SH-SY5Y (cell line): Measurements from ENCODE around the gene TGFBR3L.

Source experiments
- GATA2 ChIP-seq: IDR thresholded peaks from 2 replicates; pipeline ENCODE4 v1.6.1; 2011; ENCODE audit warnings: mild to moderate bottlenecking, low read depth, low read length
- GATA3 ChIP-seq: IDR thresholded peaks from 2 replicates; pipeline ENCODE4 v1.6.1; 2011; ENCODE audit warnings: low read depth, mild to moderate bottlenecking, low read length, moderate library complexity

Gene TGFBR3L

DNA sequence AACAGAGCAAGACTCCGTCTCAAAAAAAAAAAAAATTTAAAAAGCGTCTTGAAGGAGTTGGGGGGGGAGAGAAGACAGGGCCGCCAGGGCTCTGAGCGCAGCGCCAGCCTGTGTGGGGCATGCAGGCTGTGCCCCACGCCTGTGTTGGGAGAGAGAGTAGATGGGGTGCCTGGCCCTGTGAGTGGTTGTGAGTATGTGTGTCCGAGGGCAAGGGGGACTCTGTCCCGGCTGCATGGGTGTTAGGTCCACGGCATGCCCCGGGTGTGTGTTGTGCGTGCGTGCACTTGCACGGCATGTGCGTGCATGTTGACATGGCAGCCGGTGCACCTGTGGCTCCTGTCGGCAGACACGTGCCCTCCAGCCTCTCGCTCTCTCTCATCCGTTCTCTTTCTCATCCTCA, 7.5 kb upstream of the TGFBR3L start:
- no peak for TF ChIP-seq GATA2
- TF ChIP-seq GATA3, result no peak

- TF ChIP-seq GATA2 (no peak), GATA3 (no peak)
Measured at GRCh38 chr19:7907544-7907943, 7.1 kb upstream of the TGFBR3L start.

DNA sequence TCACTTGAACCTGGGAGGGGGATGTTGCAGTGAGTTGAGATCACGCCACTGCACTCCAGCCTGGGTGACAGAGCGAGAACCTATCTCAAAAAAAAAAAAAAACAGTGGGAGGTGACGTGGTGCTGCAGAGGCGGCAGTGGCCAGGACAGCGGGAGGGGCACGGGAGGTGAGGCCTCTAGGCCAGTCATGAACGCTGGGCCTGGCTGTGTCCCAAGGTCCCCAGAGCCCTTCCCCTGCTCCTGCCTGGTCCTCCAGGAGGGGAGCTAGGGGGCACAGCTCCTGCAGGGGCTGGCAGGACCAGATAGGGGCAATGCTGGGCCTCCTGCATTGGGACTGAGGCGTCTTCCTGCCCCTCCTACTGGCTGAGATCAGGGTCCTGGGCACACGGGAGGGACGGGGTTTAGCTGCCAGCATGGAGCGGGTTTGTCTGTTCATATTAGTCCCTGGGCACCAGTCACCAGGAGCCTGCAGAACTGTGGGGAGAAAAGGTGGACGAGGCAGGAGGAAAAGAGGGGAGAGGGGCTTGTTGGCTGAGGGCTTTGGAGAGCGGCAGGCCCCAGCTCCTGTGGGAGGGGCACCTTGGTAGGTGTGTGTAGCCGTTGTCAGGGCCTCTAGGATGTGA, 6.4 kb upstream of the TGFBR3L start:
- no peak for TF ChIP-seq GATA3
- TF ChIP-seq GATA2, result no peak

DNA sequence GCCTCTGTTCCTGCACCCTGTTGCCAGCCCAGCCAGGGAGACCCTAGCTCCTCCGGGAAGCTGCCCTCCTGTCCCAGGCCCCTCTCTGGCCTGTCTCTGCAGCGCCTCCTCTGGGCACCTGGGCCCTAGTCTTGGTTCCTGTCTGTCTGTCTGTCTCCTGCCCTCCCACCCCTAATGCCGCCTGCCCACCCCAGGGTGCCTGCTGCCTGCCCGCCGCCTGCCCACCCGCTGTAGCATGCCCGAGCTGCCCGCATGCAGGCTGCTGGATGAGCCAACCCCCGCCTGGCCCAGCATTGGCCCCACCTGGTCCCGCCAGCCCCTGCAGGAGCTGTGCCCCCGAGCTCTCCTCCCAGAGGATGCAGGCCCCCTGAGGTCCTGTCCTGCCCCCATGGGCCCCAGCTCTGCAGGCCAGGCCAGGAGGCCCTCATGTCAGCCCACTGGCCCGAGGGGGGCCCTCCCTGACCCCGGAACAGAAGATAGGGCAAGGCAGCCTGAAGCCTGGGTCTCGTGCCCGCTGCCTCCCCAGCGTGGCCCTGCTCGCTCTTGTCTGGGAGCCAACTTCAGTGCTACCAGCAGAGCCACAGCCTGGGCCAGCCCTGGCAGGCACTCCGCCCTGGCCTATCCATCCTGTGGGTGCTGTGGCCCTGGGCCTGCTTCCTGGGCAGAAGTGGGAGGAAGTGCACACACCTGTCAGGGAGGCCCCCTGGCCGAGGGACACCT, 5.7 kb upstream of the TGFBR3L start:
- TF ChIP-seq GATA2 (no peak), GATA3 (no peak)

DNA sequence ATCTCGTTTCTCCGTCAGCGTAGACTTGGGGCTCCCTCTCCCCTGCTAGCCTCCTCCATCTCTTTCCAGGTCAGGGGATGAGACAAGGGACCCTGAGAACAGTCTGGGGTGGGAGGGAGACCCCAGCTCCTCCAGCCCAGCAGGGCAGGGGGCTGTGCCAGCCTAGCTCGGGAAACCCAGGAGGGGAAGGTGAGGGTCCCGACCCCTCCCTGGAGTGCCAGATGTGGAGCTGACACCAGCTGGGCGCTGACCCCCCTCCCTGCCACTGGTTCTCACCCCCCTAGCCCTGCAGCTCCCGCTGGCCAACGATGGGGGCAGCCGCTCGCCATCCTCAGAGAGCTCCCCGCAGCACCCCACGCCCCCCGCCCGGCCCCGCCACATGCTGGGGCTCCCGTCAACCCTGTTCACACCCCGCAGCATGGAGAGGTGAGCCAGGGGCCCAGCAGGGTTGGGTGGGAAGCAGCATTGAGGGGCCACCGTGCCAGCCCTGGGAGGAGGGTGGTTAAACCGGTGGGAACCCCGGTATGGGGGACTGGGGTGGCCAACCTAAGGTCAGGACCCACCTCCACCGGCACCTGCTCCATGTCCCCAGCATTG, 5.1 kb upstream of the TGFBR3L start:
- TF ChIP-seq GATA2 (no peak), GATA3 (no peak)

- no peak for TF ChIP-seq GATA3
- no peak for TF ChIP-seq GATA2
Measured at GRCh38 chr19:7910321-7911161, 4.1 kb upstream of the TGFBR3L start.

DNA sequence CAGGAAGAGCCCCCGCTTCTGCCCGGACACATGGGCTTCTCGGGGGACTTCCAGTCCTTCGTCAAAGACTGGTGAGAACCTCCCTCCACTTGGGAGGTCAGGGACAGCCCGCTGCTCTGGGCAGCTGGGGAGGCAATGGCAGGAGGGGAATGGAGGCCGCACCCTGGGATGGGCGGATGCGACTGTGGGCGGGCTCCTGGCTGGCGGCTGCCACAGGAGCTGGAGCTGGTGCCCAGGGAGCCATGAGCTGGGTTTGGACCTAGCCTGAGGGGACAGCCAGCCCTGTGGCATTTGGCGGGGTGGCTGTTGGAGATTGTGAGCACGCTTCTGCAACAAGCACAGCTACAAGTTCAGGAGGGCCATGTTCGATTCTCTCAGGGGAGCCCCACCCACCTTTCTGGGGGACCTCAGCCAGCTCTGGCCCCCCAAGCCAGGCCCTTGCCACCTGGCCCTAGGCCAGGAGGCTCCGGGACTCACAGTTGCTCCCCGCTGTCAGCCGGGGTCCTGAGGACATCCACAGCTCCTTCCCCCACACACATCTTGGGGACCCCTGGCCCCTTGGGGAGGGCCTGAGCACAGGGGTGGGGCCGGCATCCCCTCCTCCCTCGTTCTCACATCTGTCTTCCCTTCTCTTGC, 3.0 kb upstream of the TGFBR3L start:
- TF ChIP-seq GATA3 (no peak), GATA2 (no peak)

GRCh38 chr19:7912144-7912696, 2.4 kb upstream of the TGFBR3L start:
- TF ChIP-seq GATA3, result no peak
- TF ChIP-seq GATA2, result no peak

GRCh38 chr19:7912697-7913564, 1.7 kb upstream of the TGFBR3L start:
- TF ChIP-seq GATA3, result no peak
- no peak for TF ChIP-seq GATA2

DNA sequence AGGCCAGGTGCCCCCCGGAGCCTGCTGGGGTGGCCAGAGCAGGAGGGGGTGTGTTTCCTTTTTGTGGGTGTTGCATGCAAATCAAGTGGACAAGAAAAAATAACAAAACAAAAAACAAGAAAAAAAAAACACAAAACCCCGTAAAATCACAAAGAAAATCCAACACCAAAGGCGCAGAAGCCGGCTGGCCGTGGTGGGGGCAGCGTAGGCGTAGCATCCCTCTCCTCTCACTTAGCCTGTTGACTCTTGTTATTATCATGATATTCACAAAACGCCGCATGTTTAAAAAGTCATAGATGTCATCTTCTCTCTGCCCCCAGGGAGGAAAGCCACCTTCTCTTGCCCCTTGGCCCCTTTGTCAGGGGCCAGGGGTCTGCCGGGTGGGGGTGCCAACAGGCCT, 978 bp upstream of the TGFBR3L start:
- no peak for TF ChIP-seq GATA2
- no peak for TF ChIP-seq GATA3

- TF ChIP-seq GATA3, result no peak
- no peak for TF ChIP-seq GATA2
Measured at GRCh38 chr19:7914099-7914498, 531 bp upstream of the TGFBR3L start.

GRCh38 chr19:7915250-7916102, 846 bp downstream of the TGFBR3L start:
- TF ChIP-seq GATA3, result no peak
- TF ChIP-seq GATA2, result no peak
